ENCODE data around the gene RBBP6. TPM values are rescaled to one million over a fixed set of nuclear protein-coding genes. Genes with fewer than 3 reads are reported as not detected.

RBBP6 gene
- total and polyA plus RNA-seq, 9 of the 15 experiments (the other 6 are each of a cell fraction or from before 2014, with no cell fraction given): 19.2 to 76.6 (median 42.7) TPM

GRCh38 chr16:24539295-24539849 is at the start of gene RBBP6 (continued):
- TF ChIP-seq CREB1 (IDR thresholded peaks at IDR 0.05): peak; percentile 88
- peak; percentile 94 for TF ChIP-seq CREB1 (CRISPR knock-in tag; IDR thresholded peaks at IDR 0.05)
- peak; percentile 93 for TF ChIP-seq RB1 (IDR thresholded peaks at IDR 0.05; ENCODE audit: low read depth)
- 0 out of 2 replicates have a peak, but pooled peaks have one; percentile 48 for TF ChIP-seq KLF13 (tag; IDR thresholded peaks at IDR 0.05; ENCODE audit: borderline replicate concordance, low read depth)
- TF ChIP-seq SUPT5H (IDR thresholded peaks at IDR 0.05): peak; percentile 93
- TF ChIP-seq ZNF75A (CRISPR knock-in tag; IDR thresholded peaks at IDR 0.05): no peak
- TF ChIP-seq SETDB1 (IDR thresholded peaks at IDR 0.05; ENCODE audit: low read length): peak; percentile 15
- no peak for TF ChIP-seq ZNF217 (CRISPR knock-in tag; IDR thresholded peaks at IDR 0.05)
- 0 out of 2 replicates have a peak, but pooled peaks have one; percentile 89 for TF ChIP-seq BRD4 (IDR thresholded peaks at IDR 0.05)
- TF ChIP-seq LCOR (CRISPR knock-in tag; IDR thresholded peaks at IDR 0.05): peak; percentile 16; the same call in 1 of the 2 replicates
- no peak for TF ChIP-seq HNRNPL (IDR thresholded peaks at IDR 0.05; ENCODE audit: low read depth, low read length)
- TF ChIP-seq YY1 (IDR thresholded peaks at IDR 0.05; ENCODE audit: borderline replicate concordance in 1 of 3, control insufficient read depth in 1 of 3, extremely low read depth in 1 of 3, insufficient read depth in 3 of 3, insufficient read length in 1 of 3, insufficient replicate concordance in 2 of 3, low read depth in 1 of 3, low read length in 2 of 3): peak; percentile 67 to 94 (median 91)
- peak; percentile 71; the same call in 1 of the 2 replicates for TF ChIP-seq JUN (IDR thresholded peaks at IDR 0.05; ENCODE audit: borderline replicate concordance, low read depth, low read length)
- peak; percentile 83; the same call in 1 of the 2 replicates for TF ChIP-seq JUN (CRISPR knock-in tag; IDR thresholded peaks at IDR 0.05; ENCODE audit: borderline replicate concordance)
- TF ChIP-seq HEY1 (CRISPR knock-in tag; IDR thresholded peaks at IDR 0.05; ENCODE audit: borderline replicate concordance): no peak
- TF ChIP-seq HDAC3 (IDR thresholded peaks at IDR 0.05; ENCODE audit: borderline replicate concordance, partially characterized antibody): no peak
- no peak for TF ChIP-seq ZNF408 (CRISPR knock-in tag; IDR thresholded peaks at IDR 0.05; ENCODE audit: low read depth)
- peak; percentile 100 for TF ChIP-seq RBFOX2 (IDR thresholded peaks at IDR 0.05; ENCODE audit: low read depth, low read length)
- TF ChIP-seq NUFIP1 (IDR thresholded peaks at IDR 0.05; ENCODE audit: partially characterized antibody): no peak
- TF ChIP-seq ZNF24 (IDR thresholded peaks at IDR 0.05): no peak
- TF ChIP-seq RFX5 (IDR thresholded peaks at IDR 0.05; ENCODE audit: low read depth, low read length): no peak
- no peak for TF ChIP-seq ATF2 (CRISPR knock-in tag; IDR thresholded peaks at IDR 0.05)
- TF ChIP-seq KLF10 (CRISPR knock-in tag; IDR thresholded peaks at IDR 0.05): no peak
- TF ChIP-seq HES1 (IDR thresholded peaks at IDR 0.05; ENCODE audit: low read depth): 0 out of 2 replicates have a peak, but pooled peaks have one; percentile 25
- TF ChIP-seq DACH1 (IDR thresholded peaks at IDR 0.05; ENCODE audit: partially characterized antibody): no peak
- no peak for TF ChIP-seq E2F5 (CRISPR knock-in tag; IDR thresholded peaks at IDR 0.05)
- TF ChIP-seq C11orf30 (IDR thresholded peaks at IDR 0.05; ENCODE audit: low read depth): no peak
- TF ChIP-seq MAFK (IDR thresholded peaks at IDR 0.05; ENCODE audit: low read length): no peak
- TF ChIP-seq GTF2E2 (tag; IDR thresholded peaks at IDR 0.05): peak; percentile 74; the same call in 1 of the 2 replicates
